Measurements from ENCODE around the gene PRLHR.

PRLHR gene

DNA sequence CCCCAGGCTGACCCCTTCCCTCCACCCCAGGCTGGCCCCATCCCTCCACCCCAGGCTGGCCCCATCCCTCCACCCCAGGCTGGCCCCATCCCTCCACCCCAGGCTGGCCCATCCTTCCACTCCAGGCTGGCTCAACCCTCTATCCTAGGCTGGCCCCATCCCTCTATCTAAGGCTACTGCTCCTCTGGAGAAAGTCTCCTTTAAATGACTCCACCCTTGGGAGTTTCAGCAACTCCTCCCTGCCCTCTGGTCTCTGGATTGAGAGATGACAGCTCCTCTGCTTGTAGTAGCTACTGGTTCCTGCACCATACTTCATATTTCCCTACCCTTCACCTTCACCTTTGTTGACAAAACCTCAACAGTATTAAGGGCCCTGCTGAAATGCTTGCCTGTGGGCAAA is 8.5 kb downstream of the PRLHR start:
- DNase-seq, result no peak

- DNase-seq, result no peak
Measured at GRCh38 chr10:118585794-118586193, 9.7 kb downstream of the PRLHR start.

DNA sequence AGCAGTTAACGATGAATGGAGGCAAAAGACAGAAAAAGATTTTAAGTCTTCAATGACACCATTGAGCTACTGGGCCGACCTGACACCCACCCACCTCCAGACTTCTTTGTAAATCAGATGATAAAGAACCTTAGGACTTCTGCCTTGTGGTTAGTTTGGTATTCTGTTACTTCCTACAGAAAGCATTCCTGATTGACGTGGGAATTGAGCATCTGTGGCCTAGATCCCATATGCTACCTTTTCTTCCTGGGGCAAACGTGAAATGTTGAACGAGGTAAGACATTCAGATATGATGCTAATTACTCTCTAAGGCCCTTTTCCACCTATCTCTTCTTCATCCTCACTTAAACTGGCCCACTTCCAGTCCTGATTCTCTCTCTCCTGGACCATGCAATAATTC is 10.2 kb downstream of the PRLHR start:
- DNase-seq, result no peak

- no peak for DNase-seq
Measured at GRCh38 chr10:118584181-118584954, 11.1 kb downstream of the PRLHR start.

DNA sequence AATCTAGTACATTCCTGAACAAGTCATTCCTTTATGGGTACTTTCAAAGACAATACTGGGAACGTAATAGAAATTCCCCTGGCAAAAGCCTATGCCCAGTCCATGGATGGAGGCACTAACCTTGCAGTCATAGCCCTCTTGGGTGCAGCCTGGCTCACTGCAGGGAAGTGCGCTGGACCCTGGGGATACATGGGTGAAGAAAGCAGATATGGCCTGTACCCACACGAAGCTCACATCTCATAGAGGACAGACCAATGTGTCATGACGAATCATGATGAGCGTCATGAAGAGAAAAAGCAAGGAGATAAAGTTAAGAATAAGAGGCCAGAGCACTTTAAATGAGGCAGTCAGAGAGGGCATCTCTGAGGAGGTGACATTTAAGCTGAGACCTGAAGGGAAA is 11.8 kb downstream of the PRLHR start:
- no peak for DNase-seq

DNA sequence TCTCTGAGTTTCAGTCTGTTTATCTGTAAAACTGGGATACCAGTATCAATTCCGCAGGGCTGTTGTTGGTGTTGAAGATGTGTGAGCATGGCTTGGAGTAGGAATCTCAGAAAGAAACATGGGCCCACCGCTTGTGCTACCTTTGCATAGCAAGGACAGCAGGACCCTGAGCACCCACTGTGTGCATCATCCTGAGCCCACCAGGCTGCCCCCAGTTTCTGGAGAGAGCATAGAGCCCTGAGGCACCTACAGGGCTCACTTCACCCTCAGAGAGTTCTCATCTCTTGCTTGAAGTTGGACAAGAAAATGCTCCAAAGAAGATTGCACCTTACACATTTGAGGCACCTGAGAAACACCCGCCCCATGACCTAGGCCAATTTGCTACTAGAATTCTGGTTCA is 12.9 kb downstream of the PRLHR start:
- no peak for DNase-seq

GRCh38 chr10:118581340-118581739 is 14.1 kb downstream of the PRLHR start:
- no peak for DNase-seq

- DNase-seq, result no peak
Measured at GRCh38 chr10:118580702-118581101, 14.7 kb downstream of the PRLHR start.

GRCh38 chr10:118573512-118573911 is 21.9 kb downstream of the PRLHR start:
- DNase-seq, result no peak

DNA sequence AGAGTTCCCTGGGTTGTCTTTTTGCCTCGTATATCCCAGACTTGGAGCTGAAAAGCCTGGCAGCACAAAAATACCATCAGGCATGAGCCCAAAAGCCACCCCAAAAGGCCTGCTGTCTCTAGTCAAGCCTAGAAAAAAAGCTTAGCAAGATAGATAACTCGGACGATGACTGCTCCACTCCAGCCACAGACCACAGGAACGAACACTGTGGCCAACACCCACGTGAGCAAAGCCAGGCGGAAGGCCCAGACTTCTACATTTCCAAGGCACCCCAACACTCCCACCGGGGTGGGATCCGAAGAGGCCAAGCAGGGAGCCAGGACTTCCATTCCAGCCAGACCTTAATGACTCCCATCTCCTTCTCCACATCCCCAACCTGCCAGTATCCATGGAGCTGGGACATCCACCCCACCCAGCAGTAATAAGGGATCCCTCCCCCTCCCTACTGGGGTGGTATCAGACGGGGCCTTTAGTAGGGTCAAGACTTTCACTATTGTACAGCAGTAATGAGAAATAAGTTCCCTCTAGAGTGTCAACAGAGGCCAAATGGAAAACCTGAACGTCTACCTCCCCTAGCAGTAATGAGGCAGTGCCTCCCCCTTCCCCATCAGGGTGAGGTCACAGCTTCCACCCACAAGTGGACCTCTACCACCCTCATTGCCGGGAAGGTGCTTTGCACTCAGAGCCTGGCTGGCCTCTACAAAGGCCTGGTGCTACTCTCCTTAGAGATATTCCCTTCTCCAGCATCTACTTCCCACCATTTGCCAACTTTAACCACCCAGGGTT is 23.0 kb downstream of the PRLHR start:
- DNase-seq, result no peak

DNA sequence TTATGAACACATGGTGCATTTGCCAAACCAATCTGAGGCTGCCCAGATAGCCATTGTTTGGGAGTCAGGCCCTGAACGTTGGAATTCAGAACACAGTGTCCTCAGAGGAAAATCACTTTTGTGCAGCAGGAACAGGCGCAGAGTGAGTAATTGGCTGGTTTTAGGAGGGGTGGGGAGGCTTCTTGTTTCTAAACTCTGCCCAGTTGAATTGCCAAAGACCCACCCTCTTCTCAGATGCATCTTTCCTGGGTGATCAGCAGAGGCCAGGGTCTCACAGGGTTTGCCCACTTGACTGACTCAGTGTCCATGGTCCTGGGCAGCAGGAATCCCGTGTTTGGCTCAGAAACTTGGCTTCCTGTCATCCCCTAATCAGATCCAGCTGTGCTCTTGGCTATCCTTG is 24.3 kb downstream of the PRLHR start:
- no peak for DNase-seq

DNA sequence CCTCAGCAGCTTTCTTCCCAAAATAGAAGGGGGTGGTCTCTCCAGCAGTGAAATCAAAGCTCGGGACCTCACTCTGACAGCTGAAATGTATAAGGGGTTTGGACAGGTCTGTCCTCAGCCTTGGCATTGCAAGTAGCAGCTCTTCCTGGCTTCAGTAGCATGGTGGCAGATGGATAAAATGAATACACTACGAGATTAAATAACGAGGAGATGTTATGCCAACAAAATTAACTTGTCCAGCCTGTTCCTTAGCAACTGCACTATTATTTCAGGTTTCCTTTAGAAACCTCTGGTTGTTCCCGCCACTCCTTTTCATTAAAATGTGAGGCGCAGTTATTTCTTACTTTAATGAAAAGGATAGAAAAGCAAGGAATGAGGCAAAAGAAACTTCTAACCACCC is 24.9 kb downstream of the PRLHR start:
- DNase-seq, result no peak

DNA sequence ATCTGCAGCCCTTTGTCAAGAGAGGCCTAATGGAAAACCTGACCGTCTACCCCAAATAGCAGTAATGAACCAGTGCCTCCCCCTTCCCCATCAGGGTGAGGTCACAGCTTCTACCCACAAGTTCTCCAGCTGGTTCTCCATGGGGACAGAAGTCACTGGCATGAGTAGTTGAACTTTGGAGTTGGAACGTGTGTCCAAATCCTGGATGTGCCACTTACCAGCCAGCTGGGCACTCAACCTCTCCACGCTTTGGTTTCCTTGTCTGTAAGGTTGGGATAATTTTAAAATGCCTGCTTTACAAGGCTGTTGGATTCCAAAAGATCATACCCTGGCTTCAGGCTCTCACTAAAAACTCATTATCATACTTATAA is 25.6 kb downstream of the PRLHR start:
- DNase-seq, result no peak

GRCh38 chr10:118569241-118569881 is 26.1 kb downstream of the PRLHR start:
- DNase-seq, result no peak

- DNase-seq, result no peak
Measured at GRCh38 chr10:118568327-118568848, 27.1 kb downstream of the PRLHR start.

DNA sequence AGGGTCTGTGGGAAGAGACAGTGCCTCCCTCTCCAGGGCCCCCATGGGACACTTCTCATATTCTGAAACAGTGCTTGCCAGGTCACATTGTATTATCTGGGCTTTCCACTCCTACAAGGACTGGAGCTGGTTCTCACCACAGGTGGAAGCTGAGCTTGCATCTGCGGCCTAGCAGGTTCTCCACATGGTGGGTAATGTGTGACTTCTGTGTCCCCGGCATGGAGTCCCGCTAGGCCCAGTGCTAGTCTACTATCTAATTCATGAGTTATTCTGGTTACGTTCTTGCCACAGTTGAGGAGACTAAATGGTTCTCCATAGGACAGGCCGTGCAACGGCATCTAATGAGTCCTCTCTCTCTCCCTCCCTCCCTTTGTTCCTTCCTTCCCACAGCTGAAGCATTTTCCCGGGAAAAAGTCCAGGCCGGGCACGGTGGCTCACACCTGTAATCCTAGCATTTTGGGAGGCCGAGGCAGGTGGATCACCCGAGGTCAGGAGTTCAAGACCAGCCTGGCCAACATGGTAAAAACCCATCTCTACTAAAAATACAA is 27.7 kb downstream of the PRLHR start:
- DNase-seq, result no peak

DNA sequence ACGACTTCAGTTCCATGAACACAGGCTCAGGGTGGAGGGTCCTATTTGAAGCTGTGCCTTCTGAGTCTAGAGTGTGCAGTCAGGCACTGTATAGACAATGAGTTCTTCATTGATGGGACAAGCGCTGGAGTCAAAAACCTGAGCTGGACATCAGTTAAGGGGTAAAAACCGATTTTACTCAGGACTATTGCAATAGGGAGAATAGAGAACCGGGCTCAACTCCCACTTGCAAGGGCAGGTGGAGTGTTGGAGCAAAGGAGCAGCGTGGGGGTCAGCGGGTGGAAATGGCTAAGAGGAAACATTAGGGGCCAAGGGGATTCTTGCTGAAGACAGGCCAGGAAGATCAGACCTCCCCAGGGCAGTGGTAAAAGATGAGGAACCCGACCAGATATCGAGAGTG is 28.5 kb downstream of the PRLHR start:
- no peak for DNase-seq

DNA sequence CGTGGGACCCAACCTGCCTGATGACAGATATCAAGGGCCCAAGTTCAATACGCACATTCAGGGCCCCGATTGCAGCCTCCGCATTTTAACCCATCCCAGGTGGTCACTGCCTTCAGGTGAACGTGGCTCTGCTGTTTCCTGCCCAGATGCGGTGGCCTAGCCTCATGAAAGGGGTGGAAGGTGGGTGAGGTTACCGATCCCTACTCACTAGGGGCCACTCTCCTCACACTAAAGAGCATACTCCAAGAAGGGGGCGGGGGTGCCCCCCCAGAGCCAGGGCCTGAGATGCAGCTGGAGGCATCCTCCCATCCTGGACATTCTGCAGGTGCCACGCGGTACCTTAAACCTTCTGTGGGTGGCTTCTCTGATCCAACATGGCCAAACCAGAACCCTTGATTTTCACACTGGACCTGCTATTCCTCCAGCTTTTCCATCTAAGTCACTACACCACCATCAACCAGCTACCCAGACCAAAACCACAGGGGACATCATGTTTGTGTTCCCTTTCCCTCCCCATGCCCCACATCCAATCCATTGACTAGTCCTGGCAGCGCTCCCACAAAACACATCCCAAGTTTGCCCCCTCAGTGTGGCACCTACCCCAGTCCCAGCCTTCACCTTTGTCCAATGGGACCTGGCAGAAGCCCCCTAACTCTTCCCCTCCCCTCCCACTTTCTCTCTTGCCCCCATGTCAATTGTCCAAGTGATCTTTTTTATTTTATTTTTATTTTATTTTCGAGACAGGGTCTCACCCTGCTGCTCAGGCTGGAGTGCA is 30.0 kb downstream of the PRLHR start:
- no peak for DNase-seq

GRCh38 chr10:118564652-118565051 is 30.8 kb downstream of the PRLHR start:
- DNase-seq, result no peak

- DNase-seq, result no peak
Measured at GRCh38 chr10:118564114-118564513, 31.3 kb downstream of the PRLHR start.

- no peak for DNase-seq
Measured at GRCh38 chr10:118563373-118563890, 32.0 kb downstream of the PRLHR start.

DNA sequence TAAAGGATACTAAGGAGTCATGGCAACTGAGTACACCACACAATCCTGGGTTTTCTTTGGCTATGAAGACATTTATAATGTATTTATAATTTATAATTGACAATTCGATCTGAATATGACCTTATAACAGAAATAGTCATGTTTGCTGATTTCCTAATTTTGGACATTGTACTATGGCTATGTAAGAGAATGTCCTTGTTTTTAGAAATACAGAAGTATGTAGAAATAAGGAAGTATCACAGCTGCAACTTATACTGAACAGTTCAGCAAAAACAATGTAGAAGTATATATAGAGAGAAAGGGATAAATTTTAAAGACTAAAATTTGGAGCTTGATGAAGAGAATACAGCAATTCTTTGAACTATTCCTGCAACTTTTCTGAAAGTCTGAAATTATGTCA is 32.6 kb downstream of the PRLHR start:
- DNase-seq, result no peak

All from NCI-H774 (cell line).